ENCODE results near the gene ITIH3. TPM values are rescaled to one million over a fixed set of nuclear protein-coding genes. Genes with fewer than 3 reads are reported as not detected.

Gene ITIH3
- total and polyA plus RNA-seq, 2 of the 4 experiments (the other 2 are of a cell fraction), result 0.72 to 0.94 TPM

- no peak for TF ChIP-seq SMC3 (IDR thresholded peaks at IDR 0.05; ENCODE audit: low read depth, low read length)
- Histone ChIP-seq H3K9me3 (ENCODE audit: control insufficient read depth, insufficient read depth, low read length) (no peaks in the 10 kb centered on the region), H3K4ac (ENCODE audit: low read depth, low read length) (no peak overlapping the region), H4K20me1 (ENCODE audit: insufficient read depth, low read length) (no peaks in the 10 kb centered on the region; the same call in 1 of the 2 replicates), H3K9ac (ENCODE audit: low read depth, low read length) (no peak overlapping the region), H4K91ac (ENCODE audit: insufficient read depth, low read depth, low read length) (no peak overlapping the region), H4K5ac (ENCODE audit: low read depth, low read length) (no peak overlapping the region), H2AFZ (replicated peaks; ENCODE audit: low read length, poor library complexity) (no peak overlapping the region), H3K27ac (ENCODE audit: insufficient read depth, low read length) (no peak overlapping the region), H3K4me2 (ENCODE audit: low read depth, low read length) (no peak overlapping the region), H3K27me3 (ENCODE audit: control insufficient read depth, insufficient read depth, low read length) (no peaks in the 10 kb centered on the region), H2BK20ac (ENCODE audit: low read depth, low read length) (no peak overlapping the region), H2AK5ac (ENCODE audit: low read depth, low read length) (no peak overlapping the region), H2BK15ac (ENCODE audit: low read depth, low read length) (no peak overlapping the region), H3K36me3 (ENCODE audit: control insufficient read depth, insufficient read depth, low read length) (peaks cover 19% of the 10 kb centered on the region), H3K23ac (ENCODE audit: low read depth, low read length) (no peak overlapping the region), H3K18ac (ENCODE audit: low read depth, low read length) (no peak overlapping the region), H3K56ac (ENCODE audit: extremely low read depth, insufficient read depth, low read length) (no peak overlapping the region), H4K8ac (ENCODE audit: low read depth in 2 of 2, low read length in 2 of 2) (no peak overlapping the region), H2BK120ac (ENCODE audit: low read depth, low read length) (no peak overlapping the region), H3K4me3 (ENCODE audit: insufficient read depth, low read depth, low read length) (no peak overlapping the region), H3K9me1 (ENCODE audit: insufficient read depth, low read length) (no peaks in the 10 kb centered on the region; the same call in 1 of the 2 replicates), H3K4me1 (ENCODE audit: control insufficient read depth, insufficient read depth, low read length) (peaks cover 9% of the 10 kb centered on the region; the same call in 1 of the 2 replicates), H3K14ac (replicated peaks; ENCODE audit: low read depth, low read length) (no peak overlapping the region), H3K79me1 (ENCODE audit: low read depth in 1 of 2, low read length in 2 of 2) (no peaks in the 10 kb centered on the region; a peak in 1 of 4 replicates), H2BK5ac (ENCODE audit: low read depth, low read length, poor library complexity, severe bottlenecking) (no peak overlapping the region), H2AK9ac (replicated peaks; ENCODE audit: low read depth, low read length, poor library complexity) (no peak overlapping the region)
- no peak for DNase-seq
- no TSS peak for BruUV-seq (replicated peaks)
- in situ Hi-C loops (cut with MboI; ENCODE audit: low sequenced_read_pairs), result no loop called here
- intact Hi-C loops (cut with micrococcal nuclease), result no loop called here
- CTCF ChIA-PET, result no interaction called here
- WGBS, 2 experiments (ENCODE audit: extremely low coverage in 2 of 2, insufficient read length in 1 of 2), result 86% methylated on average over 2 of the region's 6 CpGs; no CpG with 5 or more reads in 1 of the 2 experiments
- dilution Hi-C loops (cut with HindIII; ENCODE audit: low sequenced_read_pairs, unreplicated experiment), result no loop called here
- POLR2A ChIA-PET (ENCODE audit: unreplicated experiment), result no interaction called here
- no peak for ATAC-seq (ENCODE audit: low read depth)
These were observed 52.6 kb downstream of the ITIH3 start for GRCh38 chr3:52847241-52847640.

Data from IMR-90 (cell line).